Esophagus mucosa (tissue), 1 donor: ENCODE data around the gene PODXL. TPM values are rescaled to one million over a fixed set of nuclear protein-coding genes. Genes with fewer than 3 reads are reported as not detected.
"Not testable (repeated sequence)": the region's sequence is repeated elsewhere in the genome, so short reads cannot be mapped to it uniquely, and the experiment has no call there.

Experiments
- ATAC-seq: fragments of 200-7000 bp; cut with Tn5 transposase; one replicate; pipeline ENCODE4 v1.9.1; 2020
- total RNA-seq: library from RNA; stranded (reverse); gene quantifications from one replicate; pipeline ENCODE4 v1.2.4, GENCODE V29; 2023
- donor health status: DM: yes; HTN: yes; CAD: no.

Gene PODXL
- total RNA-seq, 1 donor from 2014 or later: 8.3 TPM

- ATAC-seq: no peak
Observed at GRCh38 chr7:131508754-131509486, 47.5 kb downstream of the PODXL start.

DNA sequence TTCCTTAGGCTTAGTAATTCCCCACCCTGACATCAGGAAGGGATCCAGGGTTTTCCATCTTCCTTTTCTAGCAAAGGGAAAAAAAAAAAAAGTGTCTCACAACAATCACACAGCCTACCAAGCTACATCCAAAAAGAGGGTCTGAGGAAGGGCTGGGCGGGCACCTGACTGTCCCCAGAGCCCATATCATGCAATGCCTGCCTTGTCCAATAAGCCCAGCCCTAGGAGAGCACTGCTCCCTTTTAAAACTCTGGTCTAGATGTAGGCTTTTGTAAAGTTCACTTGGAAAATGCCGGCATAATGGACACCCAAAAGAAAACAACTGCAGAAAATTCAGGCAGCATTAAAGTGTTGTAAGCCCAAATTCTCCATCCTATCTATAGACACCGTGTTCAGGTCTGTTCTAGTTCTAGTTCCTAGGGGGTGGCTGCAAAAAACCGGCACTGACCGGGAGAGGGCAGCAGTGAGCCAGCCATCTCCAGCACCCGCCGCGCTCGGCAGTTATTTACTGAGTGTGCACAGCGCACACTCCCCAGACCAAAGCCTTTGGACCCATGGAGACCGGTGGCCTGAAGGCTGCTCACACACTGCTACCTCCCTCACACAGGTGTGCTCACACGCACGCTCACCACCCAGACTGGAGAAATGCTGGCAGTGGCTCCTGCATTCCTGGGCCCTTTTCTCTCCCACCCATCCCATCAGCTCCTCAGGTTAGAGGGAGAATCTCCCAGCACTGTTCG is 48.7 kb downstream of the PODXL start:
- peak; percentile 82 for ATAC-seq

- no peak for ATAC-seq
Observed at GRCh38 chr7:131506597-131506996, 49.8 kb downstream of the PODXL start.

DNA sequence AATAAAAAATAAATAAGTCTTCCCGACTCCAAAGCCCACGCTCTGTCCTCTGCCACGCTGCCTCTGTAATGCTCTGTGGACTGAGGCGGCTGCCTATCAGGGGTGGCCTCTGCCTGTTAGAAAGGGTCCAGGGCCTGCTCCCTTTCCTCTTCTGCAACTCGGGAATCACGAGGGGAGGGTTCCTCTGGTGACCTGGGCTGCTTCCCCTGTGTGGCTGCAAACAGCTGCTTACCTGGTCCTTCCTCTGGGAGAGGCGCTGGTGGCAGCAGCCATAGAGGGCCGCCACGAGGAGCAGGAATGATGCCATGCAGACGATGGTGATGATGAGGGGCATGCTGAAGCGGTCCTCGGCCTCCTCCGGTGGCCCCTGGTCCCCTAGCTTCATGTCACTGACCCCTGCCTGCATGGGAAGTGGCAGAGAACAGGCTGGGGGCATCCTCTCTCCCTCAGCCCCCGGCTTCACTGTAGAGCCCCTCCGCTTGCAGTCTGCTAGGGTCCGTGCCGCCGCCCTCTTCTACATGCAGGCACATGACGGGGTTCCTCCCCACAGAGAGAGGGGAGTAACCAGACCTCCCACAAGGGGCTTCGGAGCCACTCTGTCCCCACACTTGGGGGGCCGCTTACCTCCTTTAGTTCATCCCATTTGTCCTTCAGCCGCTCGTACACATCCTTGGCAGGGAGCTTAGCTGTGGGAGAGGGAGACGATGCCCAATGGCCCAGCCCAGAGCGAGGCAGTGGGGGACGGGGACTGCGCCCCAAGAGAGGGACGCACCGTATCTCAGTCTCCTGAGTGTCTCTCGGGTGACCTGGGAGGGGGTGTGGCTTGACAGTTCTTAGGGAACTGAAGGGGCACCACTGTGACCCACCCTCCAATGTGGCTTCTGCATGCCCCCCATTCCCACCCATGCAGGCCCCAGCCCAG is 50.5 kb downstream of the PODXL start:
- no peak for ATAC-seq

GRCh38 chr7:131505037-131505620 is 51.3 kb downstream of the PODXL start:
- not testable (repeated sequence) for ATAC-seq

DNA sequence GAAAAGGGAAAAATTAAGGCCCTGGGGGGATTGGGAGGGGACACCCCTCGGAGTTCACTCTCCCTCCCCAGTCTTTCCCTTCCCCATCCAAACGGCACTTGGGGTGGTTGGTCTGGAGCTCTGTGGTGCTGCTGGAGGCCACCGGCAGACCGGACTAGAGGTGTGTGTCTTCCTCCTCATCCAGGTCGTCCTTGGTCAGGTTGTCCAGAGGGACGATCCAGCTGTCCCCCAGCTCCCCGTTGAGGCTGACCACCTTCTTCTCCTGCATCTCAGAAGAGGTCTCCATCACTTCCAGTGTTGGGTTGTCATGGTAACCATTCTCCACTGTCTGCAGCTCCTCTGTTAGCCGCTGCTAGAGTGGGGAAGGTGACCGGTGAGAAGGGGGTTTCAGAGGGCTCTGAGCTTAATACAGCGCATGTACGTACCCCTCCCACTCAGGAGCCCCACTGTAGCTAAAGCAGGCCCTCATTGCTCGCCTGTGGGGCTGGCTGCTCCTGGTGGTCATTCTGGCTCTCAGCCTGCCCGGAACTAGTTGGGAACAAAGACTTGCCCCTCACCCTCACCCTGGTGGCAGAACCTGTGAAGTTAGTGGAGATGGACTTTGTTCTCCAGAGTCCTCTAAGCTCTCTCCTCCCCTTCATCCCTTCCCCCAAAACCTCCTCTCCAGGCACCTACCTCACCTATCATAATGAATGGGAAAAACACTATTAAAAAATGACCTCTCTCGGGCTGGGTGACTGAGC is 52.1 kb downstream of the PODXL start:
- no peak for ATAC-seq

DNA sequence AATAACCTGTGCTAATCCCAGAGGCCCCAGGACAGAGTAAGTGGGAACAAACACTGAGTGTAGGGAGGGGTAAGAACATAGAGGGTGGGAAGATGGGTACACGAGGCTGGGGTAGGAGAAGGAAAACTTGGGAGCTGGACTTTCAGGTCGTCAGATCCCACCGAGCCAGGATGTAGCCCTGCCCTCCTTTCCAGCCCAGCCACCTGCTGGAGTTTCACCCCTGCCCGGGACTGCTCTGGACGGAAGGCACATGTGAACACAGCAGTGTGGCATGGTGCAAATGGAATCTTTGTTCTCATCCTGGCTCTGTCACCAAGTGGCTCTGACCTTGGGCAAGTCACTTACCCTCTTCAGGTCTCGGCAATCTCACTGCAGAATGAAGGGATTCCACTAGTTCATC is 52.8 kb downstream of the PODXL start:
- no peak for ATAC-seq

GRCh38 chr7:131502810-131503508 is 53.5 kb downstream of the PODXL start:
- no peak for ATAC-seq

- no peak for ATAC-seq
Observed at GRCh38 chr7:131501930-131502685, 54.3 kb downstream of the PODXL start.

DNA sequence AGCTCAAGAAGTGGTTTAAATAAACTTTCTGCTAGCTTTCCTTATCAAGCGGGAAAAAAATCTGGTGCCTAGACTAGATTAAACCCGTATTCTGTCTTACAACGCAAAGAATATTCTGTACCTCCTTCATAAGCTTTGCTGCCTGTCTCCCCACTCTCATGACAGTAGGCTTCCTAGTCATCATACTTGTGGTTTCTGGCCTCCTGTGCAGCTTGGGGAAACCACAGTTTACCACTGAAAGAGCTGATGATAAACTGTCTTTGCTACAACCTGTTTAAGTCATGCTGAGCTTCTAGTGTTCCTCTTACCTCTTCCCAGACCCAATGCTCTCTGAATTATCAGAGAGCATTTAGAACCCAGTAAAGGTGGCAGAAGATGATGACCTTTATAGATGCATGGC is 55.0 kb downstream of the PODXL start:
- ATAC-seq: no peak

DNA sequence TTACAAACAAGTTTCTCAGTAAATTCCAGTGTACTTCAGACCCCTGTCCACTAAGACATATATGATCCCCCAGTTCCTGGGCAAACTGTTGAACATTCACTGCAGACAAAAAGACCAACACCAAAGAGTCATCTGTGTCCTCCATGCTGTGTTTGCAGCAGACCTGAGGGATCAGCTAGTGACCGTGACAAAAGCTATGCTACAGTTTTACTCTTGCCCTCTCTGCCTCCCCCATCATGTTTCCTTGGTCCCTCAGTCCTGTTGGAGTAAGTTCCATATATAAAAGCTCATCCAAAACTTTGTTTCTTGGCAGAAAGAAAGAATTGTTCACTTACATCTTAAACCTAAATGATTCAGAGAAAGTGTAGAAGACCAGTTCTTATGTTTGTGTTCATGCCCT is 56.1 kb downstream of the PODXL start:
- ATAC-seq: no peak

DNA sequence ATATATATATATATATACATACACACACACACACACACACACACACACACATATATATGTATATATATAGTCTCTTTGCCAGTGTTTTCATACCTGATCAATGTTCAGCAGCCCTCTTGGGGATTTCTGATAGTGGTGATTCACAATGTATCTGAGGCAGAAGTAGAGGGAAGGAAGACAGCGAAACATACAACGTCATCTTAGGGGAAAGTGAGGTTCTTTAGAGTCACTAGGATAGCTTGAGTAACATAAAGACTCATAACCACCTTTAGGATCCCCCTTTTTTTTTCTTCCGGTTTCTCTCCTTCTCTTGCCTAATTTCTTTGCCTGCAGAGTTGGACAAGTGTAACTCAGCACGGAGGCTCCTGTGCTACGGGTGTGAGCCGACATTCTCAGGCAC is 56.6 kb downstream of the PODXL start:
- ATAC-seq: no peak

- no peak for ATAC-seq
Observed at GRCh38 chr7:131498237-131498885, 58.1 kb downstream of the PODXL start.

DNA sequence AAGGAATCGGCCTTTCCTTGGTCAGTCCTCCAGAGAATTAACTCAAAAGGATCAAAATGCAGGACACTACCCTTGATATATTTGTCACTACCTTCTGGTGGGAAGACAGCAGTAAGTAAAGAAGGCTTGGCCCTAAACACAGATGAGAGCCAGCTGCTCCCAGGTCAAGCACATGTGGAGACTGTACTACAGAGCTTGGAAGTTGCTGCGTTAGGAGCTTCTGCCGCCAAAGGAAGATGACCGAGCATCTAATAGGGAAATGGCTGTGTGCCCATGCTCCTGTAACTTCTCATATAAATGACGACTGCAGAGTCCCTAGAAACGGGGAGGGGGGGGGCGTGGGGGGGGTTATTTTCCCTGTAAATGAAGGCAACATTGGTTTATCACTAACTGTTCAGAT is 59.0 kb downstream of the PODXL start:
- ATAC-seq: no peak

DNA sequence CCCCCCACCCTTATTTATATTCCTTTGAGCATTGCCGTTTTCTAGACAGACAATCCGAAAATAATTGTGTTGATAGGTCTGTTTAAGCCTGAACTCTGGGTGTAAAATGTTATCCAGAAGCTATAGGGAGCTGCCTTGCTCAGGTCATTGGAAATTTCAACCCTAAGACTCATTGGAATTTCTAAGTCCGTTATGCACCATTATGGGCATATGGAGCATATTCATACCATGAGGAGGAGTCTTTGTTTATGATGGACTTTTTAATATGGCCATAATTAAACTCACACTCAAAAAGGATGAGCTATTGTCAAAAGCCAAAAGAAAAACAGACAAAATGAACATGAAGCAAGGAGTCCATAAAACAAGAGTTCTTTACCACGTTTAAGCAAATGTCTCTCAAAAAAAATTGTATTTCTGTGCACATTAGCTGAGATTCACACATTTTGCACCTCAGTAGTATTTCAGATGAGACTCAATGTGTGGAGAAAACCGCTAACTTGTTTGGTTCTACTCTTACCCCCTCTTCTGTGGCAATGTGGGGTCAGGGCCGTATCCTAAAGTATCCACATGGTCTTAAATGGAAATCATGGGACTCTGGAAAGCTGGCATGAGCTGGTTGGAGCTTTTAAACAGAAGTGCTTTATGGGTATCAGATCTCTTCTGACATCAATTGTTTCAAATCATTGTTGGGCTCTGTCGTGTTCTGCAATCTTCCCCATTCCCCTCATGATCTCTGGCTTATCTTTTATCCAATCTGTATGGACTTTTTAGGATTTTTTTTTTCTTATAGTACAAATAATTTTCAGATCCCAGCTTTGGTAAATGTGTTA is 60.5 kb downstream of the PODXL start:
- ATAC-seq: no peak

- no peak for ATAC-seq
Observed at GRCh38 chr7:131494182-131494581, 62.2 kb downstream of the PODXL start.

GRCh38 chr7:131493581-131493980 is 62.8 kb downstream of the PODXL start:
- ATAC-seq: no peak

GRCh38 chr7:131493081-131493480 is 63.3 kb downstream of the PODXL start:
- no peak for ATAC-seq

DNA sequence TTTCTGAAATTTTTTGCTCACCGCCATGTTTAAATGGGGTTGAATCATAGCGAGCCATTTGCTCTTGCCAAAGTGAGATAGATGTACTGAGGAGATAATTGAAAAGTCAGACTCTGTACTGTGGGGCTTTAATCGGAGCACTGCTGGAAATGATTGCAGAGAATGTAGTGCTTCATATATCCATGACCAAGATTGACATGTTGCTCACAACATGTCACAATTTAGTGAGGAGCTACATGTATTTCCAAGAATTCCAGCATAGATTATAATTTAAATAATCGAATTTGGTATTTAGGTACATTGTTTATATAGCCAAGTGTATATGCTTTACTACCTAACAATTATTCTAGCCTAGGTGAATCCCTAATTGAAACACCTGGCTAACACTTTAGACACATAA is 66.5 kb downstream of the PODXL start:
- ATAC-seq: no peak
